Measurements from ENCODE around the gene AKT1.

AKT1 gene

GRCh38 chr14:104799244-104800014, 3.9 kb upstream of the AKT1 start:
- DNase-seq (ENCODE audit: low read depth), result peak; percentile 36

- DNase-seq (ENCODE audit: low read depth), result no peak
Observed at GRCh38 chr14:104798300-104799243, 3.0 kb upstream of the AKT1 start.

- peak; percentile 14 for DNase-seq (ENCODE audit: low read depth)
Observed at GRCh38 chr14:104797115-104798044, 1.8 kb upstream of the AKT1 start.

DNA sequence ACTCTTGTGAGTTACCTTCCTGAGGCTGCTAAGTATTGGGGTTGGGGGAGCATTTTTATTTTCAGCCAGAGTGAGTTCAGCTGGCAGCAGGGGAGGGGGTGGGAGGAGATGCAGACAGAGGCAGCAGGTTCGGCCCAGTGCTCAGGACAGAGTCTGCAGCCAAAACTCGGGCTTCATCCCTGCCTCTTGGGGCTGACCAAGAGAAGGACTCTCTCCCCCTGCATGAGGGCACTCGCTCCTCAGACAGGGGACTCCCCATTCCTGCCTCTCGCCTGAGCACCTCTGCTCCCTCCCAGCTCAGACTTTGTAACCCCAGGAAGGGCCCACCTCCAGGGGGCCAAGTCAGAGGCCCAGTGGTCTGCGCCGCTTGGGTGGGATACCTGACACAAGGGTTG, 1.1 kb upstream of the AKT1 start:
- no peak for DNase-seq (ENCODE audit: low read depth)

DNA sequence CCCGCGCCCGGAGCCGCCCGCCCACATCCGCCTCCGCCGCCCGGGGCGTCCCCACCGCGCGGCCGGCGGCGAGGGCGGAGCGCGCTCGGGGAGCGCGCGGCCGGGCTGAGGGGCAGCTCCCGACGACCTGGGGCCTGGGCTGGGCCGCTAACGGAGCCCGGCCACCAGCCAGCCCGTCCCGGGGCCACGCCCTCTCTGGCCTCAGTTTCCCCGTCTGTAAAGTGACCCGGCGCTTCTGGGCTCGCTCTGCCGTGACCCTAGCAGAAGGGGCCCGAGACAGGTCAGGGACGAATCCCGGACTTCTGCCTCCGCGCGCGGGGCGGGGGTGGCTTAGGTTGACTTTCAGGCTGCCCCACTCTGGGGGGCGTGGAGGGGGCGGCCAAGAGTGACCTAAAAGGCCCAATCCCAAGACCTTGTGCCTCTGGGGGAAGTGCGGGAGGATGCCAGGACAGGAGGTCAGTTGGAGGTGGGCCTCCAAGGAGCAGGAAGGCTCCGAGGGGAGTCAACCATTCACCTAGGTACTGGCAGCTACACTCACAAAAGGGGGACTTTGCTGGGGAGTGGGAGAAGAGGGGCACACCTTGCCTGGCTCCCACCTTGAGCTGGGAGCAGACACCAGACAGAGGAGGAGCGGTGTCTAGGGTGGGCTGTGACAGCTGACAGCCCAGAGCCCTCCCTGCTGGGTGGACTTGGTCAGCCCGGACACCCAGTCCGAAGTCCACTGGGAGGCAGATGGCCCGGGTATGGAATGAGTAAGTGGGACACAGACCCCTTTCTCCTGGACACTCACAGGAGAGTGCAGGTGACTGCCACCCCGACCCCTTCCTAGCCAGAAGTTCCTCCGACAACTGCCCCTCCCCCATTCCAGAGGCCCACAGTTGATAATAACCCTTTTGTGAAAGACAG, 486 bp upstream of the AKT1 start:
- DNase-seq (ENCODE audit: low read depth), result peak; percentile 12

- peak; percentile 29 for DNase-seq (ENCODE audit: low read depth)
Observed at GRCh38 chr14:104794631-104794992, 936 bp downstream of the AKT1 start.

DNA sequence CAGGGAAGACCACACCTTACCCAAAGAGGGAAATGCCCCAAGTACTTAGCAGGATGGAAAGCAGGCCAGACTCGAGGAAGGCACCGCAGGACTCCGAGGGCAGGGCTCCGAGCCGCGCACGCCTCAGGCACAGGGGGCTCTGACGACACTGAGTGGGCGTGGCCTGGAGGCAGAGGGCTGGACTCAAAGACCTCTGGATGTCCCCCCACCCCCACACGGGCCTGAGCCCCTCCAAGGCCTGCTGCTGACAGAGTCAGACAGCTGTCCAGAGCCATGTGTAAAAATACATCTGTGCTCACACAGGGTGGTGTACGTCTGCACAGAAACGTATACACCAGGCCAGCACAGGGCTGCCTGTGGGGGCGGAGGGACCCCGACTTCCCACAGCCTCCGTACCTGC, 1.4 kb downstream of the AKT1 start:
- peak; percentile 66 for DNase-seq (ENCODE audit: low read depth)

- DNase-seq (ENCODE audit: low read depth), result no peak
Observed at GRCh38 chr14:104793703-104793959, 1.9 kb downstream of the AKT1 start.

DNA sequence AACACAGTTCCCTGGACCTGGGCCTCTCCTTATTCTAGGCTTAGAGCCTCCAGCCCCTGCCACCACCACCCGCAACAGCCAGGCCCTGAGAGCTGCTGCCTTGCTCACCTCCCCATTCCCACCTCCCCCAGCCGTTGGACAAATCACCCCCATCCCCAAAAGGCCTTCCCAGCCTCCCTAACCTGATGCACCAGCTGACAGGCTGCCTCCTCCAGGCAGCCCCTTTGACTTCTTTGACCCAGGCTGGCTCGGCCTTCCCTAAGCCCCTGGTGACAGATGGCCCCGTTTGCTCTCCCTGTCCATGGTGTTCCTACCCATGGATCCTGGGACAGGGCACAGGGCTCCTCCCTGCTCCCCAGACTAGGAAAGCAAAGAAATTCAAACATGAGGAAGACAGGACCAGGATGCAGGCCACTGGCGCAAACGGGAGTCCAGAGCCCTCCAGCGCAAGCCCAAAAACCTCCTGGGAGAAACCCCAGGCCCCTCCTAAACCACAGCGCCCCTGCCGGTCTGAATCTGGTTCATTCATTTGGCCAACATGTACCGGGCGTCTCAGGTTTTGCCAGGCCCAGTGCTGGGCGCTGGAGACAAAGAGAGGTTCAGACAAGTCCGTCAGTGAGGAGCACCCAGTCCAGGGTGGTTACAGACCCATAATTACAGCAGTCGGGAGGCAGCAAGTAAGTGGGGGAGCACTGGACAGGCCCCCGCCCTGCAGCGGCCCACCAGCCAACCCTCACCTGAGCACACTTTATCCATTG, 2.4 kb downstream of the AKT1 start:
- DNase-seq (ENCODE audit: low read depth), result no peak

GRCh38 chr14:104792101-104792884, 3.3 kb downstream of the AKT1 start:
- no peak for DNase-seq (ENCODE audit: low read depth)

DNA sequence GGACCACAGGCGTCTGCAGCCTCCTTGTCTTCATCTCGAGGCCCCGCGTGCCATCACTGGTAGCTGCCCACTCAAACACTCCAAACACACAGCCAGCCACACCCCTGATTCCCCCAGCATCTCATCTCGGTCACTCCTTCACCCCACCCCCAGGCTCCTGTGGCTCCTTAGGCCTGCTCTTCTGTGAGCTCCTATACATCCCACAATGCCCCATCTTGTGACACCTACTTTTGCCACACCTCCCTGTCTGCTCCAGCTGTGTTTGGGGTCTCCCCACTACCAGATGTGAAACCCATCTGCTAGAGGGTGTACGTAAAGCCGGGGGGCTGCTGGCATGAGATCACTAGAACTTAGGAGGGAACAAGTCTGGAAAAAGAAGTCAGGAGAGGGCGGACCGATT, 4.1 kb downstream of the AKT1 start:
- no peak for DNase-seq (ENCODE audit: low read depth)

DNA sequence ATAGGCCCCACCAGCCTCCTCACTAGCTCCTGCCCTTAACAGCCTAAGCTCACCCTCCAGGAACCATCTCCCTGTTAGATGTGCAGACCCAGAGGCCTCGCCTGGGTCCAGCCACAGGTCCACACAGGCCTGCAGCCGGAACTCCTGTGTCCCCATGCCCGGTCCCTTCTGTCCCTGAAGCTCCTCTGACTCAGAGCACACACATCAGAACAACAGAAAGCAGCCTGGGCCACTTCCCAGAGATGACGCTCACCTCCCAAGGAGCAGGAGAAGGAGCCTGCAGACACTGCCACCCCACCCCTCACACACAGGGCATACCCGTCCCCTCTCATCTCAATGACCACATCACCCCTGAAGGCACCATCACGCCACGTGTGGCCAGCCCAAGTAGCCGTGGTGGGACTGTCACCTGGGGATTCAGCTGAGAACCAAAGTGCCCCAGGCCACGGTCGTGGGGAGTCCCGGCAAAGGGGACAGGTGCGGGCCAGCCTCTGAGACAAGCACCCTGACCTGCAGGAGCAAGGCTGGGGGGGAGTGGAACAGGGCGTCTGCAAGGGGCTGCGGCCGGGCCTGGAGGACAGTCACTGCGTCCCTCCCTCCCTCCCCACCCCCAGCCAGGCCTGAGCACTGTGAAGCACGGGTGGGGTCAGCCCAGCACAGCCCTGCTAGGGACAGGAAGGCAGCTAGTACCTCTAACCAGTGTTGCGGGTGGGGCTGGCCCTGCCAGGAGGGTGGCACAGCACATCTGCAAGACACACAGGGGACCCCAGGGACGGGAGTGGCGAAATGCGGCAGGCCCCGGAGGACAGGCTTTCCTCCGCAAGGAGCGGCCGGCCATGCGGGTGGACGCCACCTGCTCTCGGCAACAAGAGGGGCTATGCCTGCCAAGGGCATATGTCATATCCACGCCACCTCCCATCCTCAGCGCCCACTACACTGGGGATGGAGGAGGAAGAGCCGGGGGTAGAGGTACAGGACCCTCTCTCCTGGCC, 5.5 kb downstream of the AKT1 start:
- DNase-seq (ENCODE audit: low read depth), result no peak

- DNase-seq (ENCODE audit: low read depth), result no peak
Observed at GRCh38 chr14:104788873-104789663, 6.5 kb downstream of the AKT1 start.

- DNase-seq (ENCODE audit: low read depth), result no peak
Observed at GRCh38 chr14:104788161-104788818, 7.3 kb downstream of the AKT1 start.

DNA sequence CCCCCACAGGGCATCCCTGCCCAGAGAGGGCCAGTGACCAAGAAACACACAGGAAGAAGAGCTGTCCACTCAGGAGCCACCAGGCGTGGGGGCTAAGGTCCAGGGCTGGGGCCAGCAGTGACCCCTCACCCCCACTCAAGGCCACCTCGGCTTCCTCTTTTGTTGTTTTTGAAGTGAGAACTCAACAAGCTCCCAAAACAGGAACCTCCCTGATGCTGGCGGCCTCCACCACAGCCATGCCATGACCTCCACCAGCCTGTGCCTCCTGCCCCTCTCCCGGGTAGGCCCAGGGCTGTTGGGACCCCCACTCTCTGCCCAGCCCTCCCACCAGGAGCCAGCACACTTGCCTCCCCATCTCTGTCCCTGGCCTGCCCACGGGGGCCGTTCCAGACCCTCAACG, 7.8 kb downstream of the AKT1 start:
- DNase-seq (ENCODE audit: low read depth), result no peak

DNA sequence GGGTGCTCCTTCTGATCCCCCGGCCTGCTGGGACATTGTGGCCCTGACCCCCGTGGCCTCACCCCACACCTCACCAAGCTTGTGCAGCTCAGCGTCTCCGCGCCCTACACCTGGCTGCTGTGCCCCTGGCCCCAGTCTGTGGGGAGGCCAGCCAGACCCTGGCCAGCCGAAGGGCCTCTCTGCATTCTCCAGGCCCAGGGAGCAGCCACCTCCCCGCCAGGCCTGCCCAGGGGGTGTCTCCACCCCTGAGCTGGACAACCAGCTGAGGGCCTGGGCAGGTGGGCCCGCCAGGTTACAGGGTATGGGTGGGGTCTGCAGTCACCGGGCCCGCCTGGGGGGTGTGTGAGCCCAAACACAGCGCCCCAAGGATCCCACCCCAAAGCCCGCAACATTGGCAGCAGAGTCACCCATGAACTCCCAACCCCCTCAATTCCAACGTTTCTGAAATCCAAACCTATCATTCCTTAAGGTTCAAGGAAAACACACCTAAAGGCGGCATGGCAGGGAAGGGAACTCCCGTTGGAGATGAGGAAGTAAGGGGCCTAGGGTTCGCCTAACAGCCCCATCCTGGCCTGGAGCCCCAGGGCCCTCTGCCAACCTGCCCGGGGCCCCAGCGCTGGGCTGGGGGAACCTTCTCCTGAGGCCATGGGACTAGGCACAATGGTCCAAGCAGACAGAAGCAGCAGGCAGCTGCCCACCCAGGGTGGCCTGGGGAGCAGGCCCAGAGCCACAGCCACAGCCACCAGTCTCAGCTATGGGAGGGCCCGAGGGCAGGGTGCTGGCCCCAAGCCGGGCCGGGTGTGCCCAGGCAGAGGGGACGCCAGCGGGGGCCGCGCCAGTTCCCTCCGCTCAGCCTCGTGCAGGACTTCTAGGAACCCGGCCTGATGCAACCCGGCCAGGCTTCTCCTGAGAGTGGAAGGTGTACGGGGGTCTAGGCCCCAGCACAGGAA, 8.5 kb downstream of the AKT1 start:
- DNase-seq (ENCODE audit: low read depth), result no peak
